ENCODE data around the gene HOXB3. TPM values are rescaled to one million over a fixed set of nuclear protein-coding genes. Genes with fewer than 3 reads are reported as not detected.

Gene HOXB3
- total RNA-seq, 1 donor from 2014 or later: not detected

GRCh38 chr17:48577330-48577945 is 12.6 kb downstream of the HOXB3 start:
- no peak overlapping the region for H2AFZ ChIP-seq (replicated peaks)
- no peak overlapping the region for H3K4me3 ChIP-seq
- Mint-ChIP-seq H3K27ac (no peak overlapping the region), H3K36me3 (no peaks in the 10 kb centered on the region), H3K4me3 (peak overlapping the region; percentile 35), H3K4me1 (no peaks in the 10 kb centered on the region), H3K9me3 (peaks cover 10% of the 10 kb centered on the region), H3K27me3 (ENCODE audit: insufficient read depth, low read depth) (peaks cover 93% of the 10 kb centered on the region)
- TF ChIP-seq EZH2phosphoT487 (IDR thresholded peaks at IDR 0.05) (peak; percentile 68), EZH2 (IDR thresholded peaks at IDR 0.05) (peak; percentile 93)
- TF ChIP-seq, protein P1, sequence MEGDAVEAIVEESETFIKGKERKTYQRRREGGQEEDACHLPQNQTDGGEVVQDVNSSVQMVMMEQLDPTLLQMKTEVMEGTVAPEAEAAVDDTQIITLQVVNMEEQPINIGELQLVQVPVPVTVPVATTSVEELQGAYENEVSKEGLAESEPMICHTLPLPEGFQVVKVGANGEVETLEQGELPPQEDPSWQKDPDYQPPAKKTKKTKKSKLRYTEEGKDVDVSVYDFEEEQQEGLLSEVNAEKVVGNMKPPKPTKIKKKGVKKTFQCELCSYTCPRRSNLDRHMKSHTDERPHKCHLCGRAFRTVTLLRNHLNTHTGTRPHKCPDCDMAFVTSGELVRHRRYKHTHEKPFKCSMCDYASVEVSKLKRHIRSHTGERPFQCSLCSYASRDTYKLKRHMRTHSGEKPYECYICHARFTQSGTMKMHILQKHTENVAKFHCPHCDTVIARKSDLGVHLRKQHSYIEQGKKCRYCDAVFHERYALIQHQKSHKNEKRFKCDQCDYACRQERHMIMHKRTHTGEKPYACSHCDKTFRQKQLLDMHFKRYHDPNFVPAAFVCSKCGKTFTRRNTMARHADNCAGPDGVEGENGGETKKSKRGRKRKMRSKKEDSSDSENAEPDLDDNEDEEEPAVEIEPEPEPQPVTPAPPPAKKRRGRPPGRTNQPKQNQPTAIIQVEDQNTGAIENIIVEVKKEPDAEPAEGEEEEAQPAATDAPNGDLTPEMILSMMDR (IDR thresholded peaks at IDR 0.05): no peak
- H3K27me3 ChIP-seq: peaks cover 100% of the 10 kb centered on the region
- H3K36me3 ChIP-seq: no peaks in the 10 kb centered on the region
- no peaks in the 10 kb centered on the region for H3K79me2 ChIP-seq (ENCODE audit: low read depth)
- no peak for DNase-seq (ENCODE audit: low spot score)
- H3K27ac ChIP-seq: no peak overlapping the region
- no peak overlapping the region for H3K9ac ChIP-seq
- H3K4me1 ChIP-seq: no peaks in the 10 kb centered on the region
- H3K4me2 ChIP-seq: no peak overlapping the region
- peaks cover 94% of the 10 kb centered on the region for H4K20me1 ChIP-seq (ENCODE audit: low read depth)
- peaks cover 4% of the 10 kb centered on the region for H3F3A ChIP-seq (ENCODE audit: low read depth)
- no peaks in the 10 kb centered on the region for H3K9me3 ChIP-seq (ENCODE audit: low read depth)

- Histone ChIP-seq H3K4me1 (no peaks in the 10 kb centered on the region), H3K36me3 (no peaks in the 10 kb centered on the region), H2AFZ (replicated peaks) (no peak overlapping the region), H3F3A (ENCODE audit: low read depth) (peaks cover 4% of the 10 kb centered on the region), H4K20me1 (ENCODE audit: low read depth) (peaks cover 94% of the 10 kb centered on the region), H3K9ac (no peak overlapping the region), H3K27me3 (peaks cover 100% of the 10 kb centered on the region), H3K79me2 (ENCODE audit: low read depth) (no peaks in the 10 kb centered on the region), H3K9me3 (ENCODE audit: low read depth) (no peaks in the 10 kb centered on the region), H3K27ac (no peak overlapping the region), H3K4me2 (no peak overlapping the region), H3K4me3 (no peak overlapping the region)
- no peak overlapping the region for H3K4me3 Mint-ChIP-seq
- no peak overlapping the region for H3K27ac Mint-ChIP-seq
- DNase-seq (ENCODE audit: low spot score): peak; percentile 46
- peaks cover 11% of the 10 kb centered on the region for H3K9me3 Mint-ChIP-seq
- no peaks in the 10 kb centered on the region for H3K4me1 Mint-ChIP-seq
- peaks cover 91% of the 10 kb centered on the region for H3K27me3 Mint-ChIP-seq (ENCODE audit: insufficient read depth, low read depth)
- TF ChIP-seq EZH2phosphoT487 (IDR thresholded peaks at IDR 0.05) (peak; percentile 86), EZH2 (IDR thresholded peaks at IDR 0.05) (peak; percentile 91)
- TF ChIP-seq, protein P1 (IDR thresholded peaks at IDR 0.05): no peak
- H3K36me3 Mint-ChIP-seq: no peaks in the 10 kb centered on the region
Observed at GRCh38 chr17:48576479-48577309, 13.3 kb downstream of the HOXB3 start.

- peak; percentile 52 for DNase-seq (ENCODE audit: low spot score)
- H3K27ac ChIP-seq: no peak overlapping the region
- Mint-ChIP-seq H3K9me3 (peaks cover 10% of the 10 kb centered on the region), H3K4me1 (no peaks in the 10 kb centered on the region), H3K36me3 (no peaks in the 10 kb centered on the region), H3K27me3 (ENCODE audit: insufficient read depth, low read depth) (peaks cover 82% of the 10 kb centered on the region), H3K4me3 (no peak overlapping the region), H3K27ac (no peak overlapping the region)
- no peak overlapping the region for H2AFZ ChIP-seq (replicated peaks)
- peaks cover 100% of the 10 kb centered on the region for H3K27me3 ChIP-seq
- H3K4me2 ChIP-seq: no peak overlapping the region
- TF ChIP-seq, protein P1 (IDR thresholded peaks at IDR 0.05): no peak
- TF ChIP-seq EZH2 (IDR thresholded peaks at IDR 0.05) (no peak), EZH2phosphoT487 (IDR thresholded peaks at IDR 0.05) (no peak)
- H3F3A ChIP-seq (ENCODE audit: low read depth): peaks cover 4% of the 10 kb centered on the region
- H3K9ac ChIP-seq: no peak overlapping the region
- H3K79me2 ChIP-seq (ENCODE audit: low read depth): no peaks in the 10 kb centered on the region
- no peak overlapping the region for H3K4me3 ChIP-seq
- no peaks in the 10 kb centered on the region for H3K36me3 ChIP-seq
- H3K4me1 ChIP-seq: no peaks in the 10 kb centered on the region
- H3K9me3 ChIP-seq (ENCODE audit: low read depth): no peaks in the 10 kb centered on the region
- H4K20me1 ChIP-seq (ENCODE audit: low read depth): peaks cover 94% of the 10 kb centered on the region
Observed at GRCh38 chr17:48575673-48576478, 14.2 kb downstream of the HOXB3 start.

Measured in neural progenitor cell (in vitro differentiated cells).